Measurements from ENCODE around the gene ARID4B. TPM values are rescaled to one million over a fixed set of nuclear protein-coding genes. Genes with fewer than 3 reads are reported as not detected.

The ARID4B gene
- total and polyA plus RNA-seq, 4 experiments from 2014 or later: 34.8 to 99.5 (median 90.8) TPM

- H3K27ac Mint-ChIP-seq: peak overlapping the region in 6 of 7 donors; percentile 1 to 90 (median 68)
- H3K9me3 ChIP-seq (ENCODE audit: control insufficient read depth in 1 of 2, low read length in 2 of 2): no peaks in the 10 kb centered on the region
- ChIA-PET CTCF (ENCODE audit: partially characterized antibody) (interaction anchor here (0.8 to 1.9 kb wide), 3 partner anchors 76 to 235 kb away, joined by 4 to 6 read pairs (median 5); no protein-coding TSS in a partner anchor), POLR2A (ENCODE audit: partially characterized antibody) (interaction anchor here (0.6 kb wide), 1 partner anchor 637 kb away, joined by 3 read pairs; no protein-coding TSS in a partner anchor)
- H3K27me3 ChIP-seq (ENCODE audit: insufficient read depth, low read length): no peaks in the 10 kb centered on the region
- no peaks in the 10 kb centered on the region for H3K4me1 ChIP-seq (ENCODE audit: insufficient read depth, low read length)
- peak overlapping the region in 2 of 8 donors; percentile 10 to 18 for H3K4me3 Mint-ChIP-seq
- peaks cover 26% of the 10 kb centered on the region for H3K36me3 ChIP-seq (ENCODE audit: insufficient read depth, low read length)
- intact Hi-C loops (cut with micrococcal nuclease): no loop called here
- H3K9me3 Mint-ChIP-seq: no peaks in the 10 kb centered on the region
- H3K27me3 Mint-ChIP-seq: no peaks in the 10 kb centered on the region
- no peak overlapping the region for H3K27ac ChIP-seq (ENCODE audit: low read depth, low read length)
- peaks cover 31 to 61% of the 10 kb centered on the region in 2 donors for H3K36me3 Mint-ChIP-seq
- H3K4me1 Mint-ChIP-seq: peaks cover 12 to 19% (median 18%) of the 10 kb centered on the region in 4 donors
- H3K4me3 ChIP-seq (ENCODE audit: low read length in 2 of 2): no peak overlapping the region
- DNase-seq: no peak
Measured at GRCh38 chr1:235181561-235182245, 146.3 kb downstream of the ARID4B start.

GRCh38 chr1:235180916-235181460, 147.0 kb downstream of the ARID4B start:
- no peak for DNase-seq
- H3K9me3 Mint-ChIP-seq: no peaks in the 10 kb centered on the region
- H3K9me3 ChIP-seq (ENCODE audit: control insufficient read depth in 1 of 2, low read length in 2 of 2): no peaks in the 10 kb centered on the region
- no peaks in the 10 kb centered on the region for H3K27me3 ChIP-seq (ENCODE audit: insufficient read depth, low read length)
- ChIA-PET CTCF (ENCODE audit: partially characterized antibody) (interaction anchor here (0.8 to 1.9 kb wide), 2 partner anchors 75 to 236 kb away, joined by 5 to 6 read pairs; no protein-coding TSS in a partner anchor), POLR2A (ENCODE audit: partially characterized antibody) (interaction anchor here (0.6 kb wide), 1 partner anchor 636 kb away, joined by 3 read pairs; no protein-coding TSS in a partner anchor)
- H3K4me1 ChIP-seq (ENCODE audit: insufficient read depth, low read length): no peaks in the 10 kb centered on the region
- H3K4me3 ChIP-seq (ENCODE audit: low read length in 2 of 2): no peak overlapping the region
- intact Hi-C loops (cut with micrococcal nuclease): no loop called here
- H3K27me3 Mint-ChIP-seq: no peaks in the 10 kb centered on the region
- H3K36me3 Mint-ChIP-seq: peaks cover 35 to 64% of the 10 kb centered on the region in 2 donors
- H3K4me1 Mint-ChIP-seq: peaks cover 12 to 19% (median 18%) of the 10 kb centered on the region in 4 donors
- H3K4me3 Mint-ChIP-seq: no peak overlapping the region
- no peak overlapping the region for H3K27ac ChIP-seq (ENCODE audit: low read depth, low read length)
- H3K27ac Mint-ChIP-seq: peak overlapping the region in 3 of 7 donors; percentile 1 to 90 (median 66)
- H3K36me3 ChIP-seq (ENCODE audit: insufficient read depth, low read length): peaks cover 31% of the 10 kb centered on the region

GRCh38 chr1:235176486-235176885, 151.5 kb downstream of the ARID4B start:
- Mint-ChIP-seq H3K9me3 (no peaks in the 10 kb centered on the region), H3K4me1 (peaks cover 4 to 7% (median 5%) of the 10 kb centered on the region in 4 donors), H3K36me3 (peaks cover 39 to 71% of the 10 kb centered on the region in 2 donors), H3K27ac (no peak overlapping the region), H3K27me3 (no peaks in the 10 kb centered on the region), H3K4me3 (no peak overlapping the region)
- Histone ChIP-seq H3K4me1 (ENCODE audit: insufficient read depth, low read length) (no peaks in the 10 kb centered on the region), H3K27ac (ENCODE audit: low read depth, low read length) (no peak overlapping the region), H3K4me3 (ENCODE audit: low read length in 2 of 2) (no peak overlapping the region), H3K27me3 (ENCODE audit: insufficient read depth, low read length) (no peaks in the 10 kb centered on the region), H3K36me3 (ENCODE audit: insufficient read depth, low read length) (peaks cover 41% of the 10 kb centered on the region), H3K9me3 (ENCODE audit: control insufficient read depth in 1 of 2, low read length in 2 of 2) (no peaks in the 10 kb centered on the region)
- ChIA-PET POLR2A (ENCODE audit: partially characterized antibody) (no interaction called here), CTCF (ENCODE audit: partially characterized antibody) (no interaction called here)
- DNase-seq: no peak
- intact Hi-C loops (cut with micrococcal nuclease): no loop called here

- no peak overlapping the region for H3K4me3 Mint-ChIP-seq
- peaks cover 25 to 47% of the 10 kb centered on the region in 2 donors for H3K36me3 Mint-ChIP-seq
- no peak for DNase-seq
- Histone ChIP-seq H3K9me3 (ENCODE audit: control insufficient read depth in 1 of 2, low read length in 2 of 2) (no peaks in the 10 kb centered on the region), H3K4me1 (ENCODE audit: insufficient read depth, low read length) (no peaks in the 10 kb centered on the region), H3K36me3 (ENCODE audit: insufficient read depth, low read length) (peaks cover 31% of the 10 kb centered on the region), H3K4me3 (ENCODE audit: low read length in 2 of 2) (no peak overlapping the region), H3K27me3 (ENCODE audit: insufficient read depth, low read length) (no peaks in the 10 kb centered on the region), H3K27ac (ENCODE audit: low read depth, low read length) (no peak overlapping the region)
- peaks cover 0 to 2% (median 0%) of the 10 kb centered on the region in 8 donors for H3K9me3 Mint-ChIP-seq
- intact Hi-C loops (cut with micrococcal nuclease): no loop called here
- ChIA-PET POLR2A (ENCODE audit: partially characterized antibody) (no interaction called here), CTCF (ENCODE audit: partially characterized antibody) (no interaction called here)
- H3K27ac Mint-ChIP-seq: peak overlapping the region in 2 of 7 donors; percentile 23 to 24
- no peaks in the 10 kb centered on the region for H3K4me1 Mint-ChIP-seq
- no peaks in the 10 kb centered on the region for H3K27me3 Mint-ChIP-seq
Measured at GRCh38 chr1:235169986-235170385, 158.0 kb downstream of the ARID4B start.

- Mint-ChIP-seq H3K27ac (peak overlapping the region in 5 of 7 donors; percentile 22 to 75 (median 46)), H3K9me3 (peaks cover 0 to 2% (median 0%) of the 10 kb centered on the region in 8 donors), H3K4me1 (peaks cover 0 to 1% (median 0%) of the 10 kb centered on the region in 4 donors), H3K36me3 (peaks cover 22 to 35% of the 10 kb centered on the region in 2 donors), H3K4me3 (no peak overlapping the region), H3K27me3 (no peaks in the 10 kb centered on the region)
- ChIA-PET CTCF (ENCODE audit: partially characterized antibody) (interaction anchor here (2.1 kb wide), 1 partner anchor 249 kb away, joined by 7 read pairs; no protein-coding TSS in a partner anchor), POLR2A (ENCODE audit: partially characterized antibody) (interaction anchor here (0.7 kb wide), 1 partner anchor 66 kb away, joined by 3 read pairs; no protein-coding TSS in a partner anchor)
- Histone ChIP-seq H3K27ac (ENCODE audit: low read depth, low read length) (no peak overlapping the region), H3K9me3 (ENCODE audit: control insufficient read depth in 1 of 2, low read length in 2 of 2) (no peaks in the 10 kb centered on the region), H3K27me3 (ENCODE audit: insufficient read depth, low read length) (no peaks in the 10 kb centered on the region), H3K4me1 (ENCODE audit: insufficient read depth, low read length) (no peaks in the 10 kb centered on the region), H3K36me3 (ENCODE audit: insufficient read depth, low read length) (peaks cover 20% of the 10 kb centered on the region), H3K4me3 (ENCODE audit: low read length in 2 of 2) (no peak overlapping the region)
- DNase-seq: no peak
- intact Hi-C loops (cut with micrococcal nuclease): no loop called here
Measured at GRCh38 chr1:235168375-235168774, 159.6 kb downstream of the ARID4B start.

DNA sequence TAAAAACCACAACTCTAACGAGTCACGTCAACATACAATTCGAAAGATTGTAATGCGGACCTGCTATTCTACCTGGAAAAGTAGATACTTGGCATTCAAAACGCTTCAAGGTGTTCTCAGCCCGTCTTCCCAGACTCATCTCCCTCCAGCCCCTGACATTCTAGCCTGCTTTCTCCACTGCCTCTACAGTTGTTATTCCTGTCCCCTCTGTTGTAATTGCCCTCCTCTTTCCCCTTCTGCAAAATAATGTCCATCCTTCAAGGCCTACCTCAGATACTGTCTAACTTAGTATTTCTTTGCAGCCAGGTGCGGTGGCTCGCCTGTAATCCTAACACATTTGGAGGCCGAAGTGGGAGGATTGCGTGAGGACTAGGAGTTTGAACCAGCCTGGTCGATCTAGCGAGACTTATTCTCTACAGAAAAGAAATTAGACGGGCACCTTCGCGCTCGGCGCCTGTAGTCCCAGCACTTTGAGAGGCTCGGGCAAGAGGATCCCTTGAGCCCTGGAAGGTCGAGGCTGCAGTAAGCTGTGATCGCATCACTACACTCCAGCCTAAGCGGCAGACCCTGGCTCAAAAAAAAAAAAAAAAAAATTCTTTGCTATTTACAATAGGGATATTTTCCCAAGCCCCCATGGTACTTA, 166.2 kb downstream of the ARID4B start:
- Histone ChIP-seq H3K4me1 (ENCODE audit: insufficient read depth, low read length) (peaks cover 43% of the 10 kb centered on the region), H3K4me3 (ENCODE audit: low read length in 2 of 2) (peak overlapping the region; percentile 79 to 80), H3K27me3 (ENCODE audit: insufficient read depth, low read length) (no peaks in the 10 kb centered on the region), H3K9me3 (ENCODE audit: control insufficient read depth in 1 of 2, low read length in 2 of 2) (no peaks in the 10 kb centered on the region), H3K36me3 (ENCODE audit: insufficient read depth, low read length) (peaks cover 18% of the 10 kb centered on the region), H3K27ac (ENCODE audit: low read depth, low read length) (peak overlapping the region; percentile 92)
- intact Hi-C loops (cut with micrococcal nuclease): loop anchor here (1.0 to 5.0 kb wide), 8 partner anchors 34 to 560 kb away; partner anchors contain the start of genes ARID4B, B3GALNT2, GGPS1 and TBCE
- no peak for DNase-seq
- peaks cover 0 to 2% (median 0%) of the 10 kb centered on the region in 8 donors for H3K9me3 Mint-ChIP-seq
- H3K27me3 Mint-ChIP-seq: no peaks in the 10 kb centered on the region
- peaks cover 15 to 30% (median 22%) of the 10 kb centered on the region in 4 donors for H3K4me1 Mint-ChIP-seq
- H3K4me3 Mint-ChIP-seq: peak overlapping the region; percentile 94 to 99 (median 98)
- POLR2A ChIA-PET (ENCODE audit: partially characterized antibody): interaction anchor here (0.9 to 1.8 kb wide), 29 partner anchors 11 to 788 kb away, joined by 3 to 42 read pairs (median 5); partner anchors contain the start of genes ARID4B, COA6, GGPS1 and TOMM20
- CTCF ChIA-PET (ENCODE audit: partially characterized antibody): interaction anchor here (1.0 to 1.4 kb wide), 4 partner anchors 53 to 255 kb away, joined by 3 to 6 read pairs (median 4); no protein-coding TSS in a partner anchor
- peak overlapping the region; percentile 95 to 99 (median 98) for H3K27ac Mint-ChIP-seq
- H3K36me3 Mint-ChIP-seq: peaks cover 7 to 16% of the 10 kb centered on the region in 2 donors
